ENCODE measurements around the gene VOPP1.

- TF ChIP-seq POLR2A (IDR thresholded peaks at IDR 0.05) (no peak), CTCF (IDR thresholded peaks at IDR 0.05) (no peak)
These were observed 38.6 kb downstream of the VOPP1 start for GRCh38 chr7:55533729-55534080.
